ENCODE results near the gene ZNF841.
"Not testable (repeated sequence)": the region's sequence is repeated elsewhere in the genome, so short reads cannot be mapped to it uniquely, and the experiment has no call there.

ZNF841 gene

GRCh38 chr19:52034051-52034728 is 61.4 kb downstream of the ZNF841 start:
- H3K27ac Mint-ChIP-seq: no peak overlapping the region
- no peak overlapping the region for H3K4me3 Mint-ChIP-seq
- H3K36me3 Mint-ChIP-seq: peaks cover 48% of the 10 kb centered on the region
- ATAC-seq (ENCODE audit: low read depth) (no peak), DNase-seq (ENCODE audit: low spot score in 2 of 2) (no peak)
- H3K27me3 Mint-ChIP-seq: no peaks in the 10 kb centered on the region
- H3K9me3 Mint-ChIP-seq: peaks cover 16% of the 10 kb centered on the region
- H3K4me1 Mint-ChIP-seq: no peaks in the 10 kb centered on the region

- ATAC-seq (ENCODE audit: low read depth) (peak; percentile 27), DNase-seq (ENCODE audit: low spot score in 2 of 2) (no peak)
- Mint-ChIP-seq H3K4me3 (peak overlapping the region; percentile 92), H3K4me1 (peaks cover 19% of the 10 kb centered on the region), H3K9me3 (peaks cover 13% of the 10 kb centered on the region), H3K27me3 (no peaks in the 10 kb centered on the region), H3K27ac (peak overlapping the region; percentile 93), H3K36me3 (peaks cover 30% of the 10 kb centered on the region)
These were observed 66.8 kb downstream of the ZNF841 start for GRCh38 chr19:52028780-52029123.

- peak; percentile 79 to 97 for DNase-seq (ENCODE audit: low spot score in 2 of 2)
- peaks cover 31% of the 10 kb centered on the region for H3K36me3 Mint-ChIP-seq
- peak; percentile 87 for ATAC-seq (ENCODE audit: low read depth)
- H3K27me3 Mint-ChIP-seq: no peaks in the 10 kb centered on the region
- H3K27ac Mint-ChIP-seq: peak within 1 kb of the TSS; percentile 93
- peak within 1 kb of the TSS; percentile 92 for H3K4me3 Mint-ChIP-seq
- peaks cover 13% of the 10 kb centered on the region for H3K9me3 Mint-ChIP-seq
- peaks cover 19% of the 10 kb centered on the region for H3K4me1 Mint-ChIP-seq
These were observed 67.4 kb downstream of the ZNF841 start, which contains the start of gene ZNF614 for GRCh38 chr19:52028027-52028779. ZNF614 (minus strand) TSS chr19:52028379; CDS start chr19:52025745, 2,634 bp downstream.

GRCh38 chr19:52026255-52026990 is 69.1 kb downstream of the ZNF841 start:
- Mint-ChIP-seq H3K4me1 (peaks cover 19% of the 10 kb centered on the region), H3K27ac (peak overlapping the region; percentile 93), H3K36me3 (peaks cover 42% of the 10 kb centered on the region), H3K9me3 (peaks cover 15% of the 10 kb centered on the region)
- not testable (repeated sequence) for DNase-seq (ENCODE audit: low spot score in 2 of 2); H3K27me3 Mint-ChIP-seq; H3K4me3 Mint-ChIP-seq; ATAC-seq (ENCODE audit: low read depth)

GRCh38 chr19:52024478-52024877 is 71.1 kb downstream of the ZNF841 start:
- Mint-ChIP-seq H3K9me3 (peaks cover 18% of the 10 kb centered on the region), H3K4me1 (peaks cover 19% of the 10 kb centered on the region), H3K36me3 (peaks cover 59% of the 10 kb centered on the region)
- not testable (repeated sequence) for H3K4me3 Mint-ChIP-seq; H3K27me3 Mint-ChIP-seq; H3K27ac Mint-ChIP-seq; DNase-seq (ENCODE audit: low spot score in 2 of 2); ATAC-seq (ENCODE audit: low read depth)

GRCh38 chr19:52022193-52022592 is 73.4 kb downstream of the ZNF841 start:
- Mint-ChIP-seq H3K9me3 (peaks cover 19% of the 10 kb centered on the region), H3K36me3 (peaks cover 77% of the 10 kb centered on the region), H3K27ac (no peak overlapping the region), H3K4me3 (no peak overlapping the region), H3K4me1 (peaks cover 11% of the 10 kb centered on the region), H3K27me3 (no peaks in the 10 kb centered on the region)
- ATAC-seq (ENCODE audit: low read depth): no peak
- DNase-seq (ENCODE audit: low spot score in 2 of 2): no peak

- peaks cover 85% of the 10 kb centered on the region for H3K36me3 Mint-ChIP-seq
- ATAC-seq (ENCODE audit: low read depth) (no peak), DNase-seq (ENCODE audit: low spot score in 2 of 2) (no peak)
- peaks cover 25% of the 10 kb centered on the region for H3K9me3 Mint-ChIP-seq
- no peaks in the 10 kb centered on the region for H3K27me3 Mint-ChIP-seq
- no peak overlapping the region for H3K27ac Mint-ChIP-seq
- H3K4me3 Mint-ChIP-seq: no peak overlapping the region
- no peaks in the 10 kb centered on the region for H3K4me1 Mint-ChIP-seq
These were observed 75.1 kb downstream of the ZNF841 start for GRCh38 chr19:52020506-52020905.

All from memory B cell (primary cell).